GM18951 (cell line): ENCODE measurements around the gene ECEL1.

Experiments
- POLR2A ChIP-seq: IDR thresholded peaks from 4 replicates; pipeline ENCODE4 v1.6.1; 2011; ENCODE audit warnings: mild to moderate bottlenecking; ENCODE audit not compliant: insufficient read length, insufficient read depth; ENCODE audit errors: extremely low read depth
- in situ Hi-C: fragments of 300-500 bp; cut with MboI; formaldehyde crosslinking; loops from one replicate; pipeline ENCODE4 v1.12.0; 2022; ENCODE audit warnings: low sequenced_read_pairs, mixed read lengths, inconsistent platforms; ENCODE audit not compliant: unreplicated experiment

ECEL1 gene

GRCh38 chr2:232481322-232482140, 6.1 kb downstream of the ECEL1 start:
- no peak for TF ChIP-seq POLR2A
- in situ Hi-C loops: no loop called here

GRCh38 chr2:232480201-232481190, 7.1 kb downstream of the ECEL1 start:
- in situ Hi-C loops: no loop called here
- no peak for TF ChIP-seq POLR2A

- no peak for TF ChIP-seq POLR2A
- in situ Hi-C loops: no loop called here
These were observed 8.1 kb downstream of the ECEL1 start for GRCh38 chr2:232479341-232480200.

- TF ChIP-seq POLR2A: no peak
- in situ Hi-C loops: no loop called here
These were observed 8.9 kb downstream of the ECEL1 start for GRCh38 chr2:232478571-232479340.

GRCh38 chr2:232477751-232478510, 9.7 kb downstream of the ECEL1 start:
- no peak for TF ChIP-seq POLR2A
- in situ Hi-C loops: no loop called here

- TF ChIP-seq POLR2A: no peak
- in situ Hi-C loops: no loop called here
These were observed 10.8 kb downstream of the ECEL1 start for GRCh38 chr2:232476791-232477190.

- in situ Hi-C loops: no loop called here
These were observed 11.6 kb downstream of the ECEL1 start for GRCh38 chr2:232476045-232476444.

GRCh38 chr2:232473467-232473890, 14.2 kb downstream of the ECEL1 start:
- no peak for TF ChIP-seq POLR2A
- in situ Hi-C loops: no loop called here

More at GRCh38 chr2:232476045-232476444, 11.6 kb downstream of the ECEL1 start:
- no peak for TF ChIP-seq POLR2A

- TF ChIP-seq POLR2A: no peak
- in situ Hi-C loops: no loop called here
These were observed 21.4 kb downstream of the ECEL1 start for GRCh38 chr2:232466221-232466620.

GRCh38 chr2:232465061-232465460, 22.6 kb downstream of the ECEL1 start:
- no peak for TF ChIP-seq POLR2A
- in situ Hi-C loops: no loop called here

- no peak for TF ChIP-seq POLR2A
- in situ Hi-C loops: no loop called here
These were observed 23.1 kb downstream of the ECEL1 start for GRCh38 chr2:232464544-232464885.

- TF ChIP-seq POLR2A: no peak
- in situ Hi-C loops: no loop called here
These were observed 23.7 kb downstream of the ECEL1 start for GRCh38 chr2:232463701-232464543.
